ENCODE measurements around the gene FLOT1. TPM values are rescaled to one million over a fixed set of nuclear protein-coding genes. Genes with fewer than 3 reads are reported as not detected.

FLOT1 gene
- total and polyA plus RNA-seq, 2 of the 13 experiments (the other 11 are each of a cell fraction or from before 2014, with no cell fraction given): 82.3 to 130 TPM

GRCh38 chr6:30717129-30717844 lies 25.2 kb downstream of the FLOT1 start, which contains the start of gene MDC1 (continued):
- TF ChIP-seq ZNF691 (CRISPR knock-in tag; IDR thresholded peaks at IDR 0.05; ENCODE audit: borderline replicate concordance, low read depth) (peak; percentile 95; the same call in 1 of the 2 replicates), SALL2 (CRISPR knock-in tag; IDR thresholded peaks at IDR 0.05) (peak; percentile 94), ZNF503 (CRISPR knock-in tag; IDR thresholded peaks at IDR 0.05) (0 out of 2 replicates have a peak, but pooled peaks have one; percentile 78), SMYD3 (CRISPR knock-in tag; IDR thresholded peaks at IDR 0.05) (peak; percentile 98), PAF1 (CRISPR knock-in tag; IDR thresholded peaks at IDR 0.05) (no peak), ZNF652 (CRISPR knock-in tag; IDR thresholded peaks at IDR 0.05; ENCODE audit: borderline replicate concordance, low read depth) (0 out of 2 replicates have a peak, but pooled peaks have one; percentile 43), ZC3H4 (CRISPR knock-in tag; IDR thresholded peaks at IDR 0.05; ENCODE audit: borderline replicate concordance) (no peak; the same call in 1 of the 2 replicates), IRF2 (CRISPR knock-in tag; IDR thresholded peaks at IDR 0.05) (peak; percentile 99), TARDBP (CRISPR knock-in tag; IDR thresholded peaks at IDR 0.05) (peak; percentile 99), ZNF687 (CRISPR knock-in tag; IDR thresholded peaks at IDR 0.05) (peak; percentile 94), RBM22 (optimal IDR thresholded peaks at IDR 0.05; ENCODE audit: low read length) (peak; percentile 65), ARNTL (CRISPR knock-in tag; IDR thresholded peaks at IDR 0.05) (peak; percentile 85), HDAC1 (CRISPR knock-in tag; IDR thresholded peaks at IDR 0.05) (peak; percentile 99), BCL6 (CRISPR knock-in tag; IDR thresholded peaks at IDR 0.05) (peak; percentile 78), MAX (IDR thresholded peaks at IDR 0.05) (peak; percentile 90), ZNF891 (CRISPR knock-in tag; IDR thresholded peaks at IDR 0.05) (0 out of 2 replicates have a peak, but pooled peaks have one; percentile 61), BCL3 (CRISPR knock-in tag; IDR thresholded peaks at IDR 0.05) (peak; percentile 66), GMEB2 (CRISPR knock-in tag; IDR thresholded peaks at IDR 0.05; ENCODE audit: low read depth) (peak; percentile 83), ZNF766 (CRISPR knock-in tag; IDR thresholded peaks at IDR 0.05; ENCODE audit: borderline replicate concordance) (peak; percentile 88; the same call in 1 of the 2 replicates), ATRX (CRISPR knock-in tag; IDR thresholded peaks at IDR 0.05; ENCODE audit: borderline replicate concordance) (no peak; the same call in 1 of the 2 replicates)
